Measurements from ENCODE around the gene ITGA5. TPM values are rescaled to one million over a fixed set of nuclear protein-coding genes. Genes with fewer than 3 reads are reported as not detected.

The ITGA5 gene
- total and polyA plus RNA-seq, 12 donors: 31.9 to 154 (median 48.8) TPM

DNA sequence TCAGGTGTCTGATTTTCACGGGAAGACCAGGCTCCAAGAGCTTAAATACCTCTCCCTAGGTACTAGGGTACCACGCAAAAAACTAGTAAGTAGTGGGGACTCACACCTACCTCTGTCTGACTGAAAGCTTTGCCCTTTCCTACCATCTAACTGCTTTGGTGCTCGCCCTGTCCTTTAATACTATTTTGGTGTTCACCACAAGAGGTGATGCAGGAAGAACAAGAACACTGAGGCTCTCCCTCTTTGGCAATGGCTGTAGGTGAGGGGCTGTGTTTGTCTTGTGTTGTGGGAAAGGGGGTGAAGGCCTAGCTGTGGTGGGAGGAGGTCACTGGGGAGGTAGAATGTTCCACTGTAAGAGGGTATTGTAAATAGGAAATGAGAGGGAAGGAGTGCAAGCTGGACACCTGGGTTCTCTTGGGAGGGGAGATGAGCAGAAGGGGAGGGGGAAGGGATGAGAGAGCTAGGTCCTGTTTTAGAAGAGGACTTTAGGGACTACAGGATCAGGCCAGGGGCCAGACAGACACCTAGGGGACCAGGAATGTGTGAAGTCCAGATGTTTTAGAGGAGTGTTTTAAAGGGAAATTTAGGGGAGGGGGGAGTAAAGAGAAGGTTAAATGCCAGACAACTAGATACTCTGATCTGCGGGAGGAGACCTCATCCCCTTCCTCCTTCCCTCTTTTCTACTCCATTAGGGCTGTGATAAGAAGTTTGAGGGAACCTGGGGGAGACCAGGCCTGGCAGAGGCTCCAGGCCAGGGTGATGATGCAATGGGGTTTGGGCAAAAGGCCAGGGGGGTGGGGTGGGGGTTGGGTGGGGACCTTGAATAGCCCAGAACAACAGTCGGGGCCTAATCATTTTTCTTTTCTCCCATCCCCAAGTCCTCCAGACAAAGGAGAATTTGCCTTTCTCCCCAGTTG lies 2.1 kb downstream of the ITGA5 start:
- intact Hi-C loops (cut with DNase I): no loop called here
- ATAC-seq (no peak), DNase-seq (no peak)
- Histone ChIP-seq H3K4me3 (peak overlapping the region in 9 of 10 donors; percentile 62 to 97 (median 94)), H3K4me1 (peaks cover 37 to 86% (median 83%) of the 10 kb centered on the region in 9 donors), H3K36me3 (peaks cover 0 to 13% (median 0%) of the 10 kb centered on the region in 9 donors), H3K9me3 (no peaks in the 10 kb centered on the region), H3K27ac (peak overlapping the region in 9 of 10 donors; percentile 80 to 98 (median 96)), H3K27me3 (no peaks in the 10 kb centered on the region)
- TF ChIP-seq, protein P1, sequence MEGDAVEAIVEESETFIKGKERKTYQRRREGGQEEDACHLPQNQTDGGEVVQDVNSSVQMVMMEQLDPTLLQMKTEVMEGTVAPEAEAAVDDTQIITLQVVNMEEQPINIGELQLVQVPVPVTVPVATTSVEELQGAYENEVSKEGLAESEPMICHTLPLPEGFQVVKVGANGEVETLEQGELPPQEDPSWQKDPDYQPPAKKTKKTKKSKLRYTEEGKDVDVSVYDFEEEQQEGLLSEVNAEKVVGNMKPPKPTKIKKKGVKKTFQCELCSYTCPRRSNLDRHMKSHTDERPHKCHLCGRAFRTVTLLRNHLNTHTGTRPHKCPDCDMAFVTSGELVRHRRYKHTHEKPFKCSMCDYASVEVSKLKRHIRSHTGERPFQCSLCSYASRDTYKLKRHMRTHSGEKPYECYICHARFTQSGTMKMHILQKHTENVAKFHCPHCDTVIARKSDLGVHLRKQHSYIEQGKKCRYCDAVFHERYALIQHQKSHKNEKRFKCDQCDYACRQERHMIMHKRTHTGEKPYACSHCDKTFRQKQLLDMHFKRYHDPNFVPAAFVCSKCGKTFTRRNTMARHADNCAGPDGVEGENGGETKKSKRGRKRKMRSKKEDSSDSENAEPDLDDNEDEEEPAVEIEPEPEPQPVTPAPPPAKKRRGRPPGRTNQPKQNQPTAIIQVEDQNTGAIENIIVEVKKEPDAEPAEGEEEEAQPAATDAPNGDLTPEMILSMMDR (IDR thresholded peaks at IDR 0.05): no peak
- WGBS, 2 donors: 58 to 74% methylated on average over 5 of the region's 5 CpGs

GRCh38 chr12:54415221-54415929 lies 3.7 kb downstream of the ITGA5 start:
- DNase-seq (no peak), ATAC-seq (no peak)
- Histone ChIP-seq H3K4me1 (peaks cover 47 to 86% (median 82%) of the 10 kb centered on the region in 9 donors), H3K9me3 (no peaks in the 10 kb centered on the region), H3K36me3 (peaks cover 0 to 23% (median 0%) of the 10 kb centered on the region in 9 donors), H3K27me3 (no peaks in the 10 kb centered on the region), H3K4me3 (peak overlapping the region in 3 of 10 donors; percentile 7 to 10 (median 9)), H3K27ac (peak overlapping the region in 7 of 10 donors; percentile 13 to 98 (median 95))
- 60 to 75% methylated on average over 4 of the region's 4 CpGs for WGBS, 2 donors
- intact Hi-C loops (cut with DNase I): no loop called here
- TF ChIP-seq, protein P1 (IDR thresholded peaks at IDR 0.05): no peak

DNA sequence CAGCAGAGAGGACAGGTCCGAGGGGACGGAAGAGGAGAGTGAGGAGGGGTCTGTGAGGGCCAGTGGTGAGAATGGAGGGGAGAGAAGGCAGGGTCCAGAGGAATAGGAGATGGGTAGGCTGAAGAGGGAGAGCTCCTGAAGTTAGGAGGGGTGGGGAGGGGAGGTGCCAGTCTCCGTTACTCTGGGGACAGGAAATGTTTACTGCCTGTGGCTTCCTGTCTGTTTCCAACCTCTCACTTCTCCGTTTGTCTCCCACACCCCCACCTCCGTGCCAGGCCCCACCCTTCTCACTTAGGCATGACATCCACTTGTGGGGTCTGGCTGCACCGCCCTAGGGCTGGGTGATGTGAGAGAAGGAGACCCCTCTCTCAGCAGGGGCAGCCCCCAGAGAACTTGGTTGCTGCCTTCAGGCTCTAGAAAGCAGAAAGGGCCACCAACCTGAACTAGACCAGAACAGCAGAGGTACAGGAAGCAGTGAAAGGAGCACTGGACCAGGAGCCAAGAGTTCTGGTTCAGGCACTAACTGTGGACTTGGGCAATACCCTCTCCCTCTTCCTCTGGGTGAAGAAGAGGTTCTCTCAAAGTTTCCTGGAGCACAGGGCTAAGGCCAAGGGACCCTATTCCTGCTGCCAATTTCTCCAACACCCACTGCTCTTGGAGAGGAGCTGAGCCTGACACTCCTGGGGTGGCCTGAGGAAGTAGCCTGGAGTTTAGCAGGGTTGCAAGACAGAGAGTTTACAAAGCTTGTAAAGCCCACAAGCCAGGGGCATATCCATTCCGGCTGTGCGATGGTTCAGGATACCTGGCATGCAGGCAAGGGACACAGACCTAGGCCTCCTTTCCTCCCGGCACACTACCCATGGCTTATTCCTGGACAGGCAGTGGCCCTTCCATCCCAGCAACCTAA lies 5.5 kb downstream of the ITGA5 start:
- DNase-seq (peak; percentile 57 to 60), ATAC-seq (peak; percentile 16 to 57 (median 38))
- Histone ChIP-seq H3K27ac (peak overlapping the region; percentile 57 to 98 (median 84)), H3K27me3 (no peaks in the 10 kb centered on the region), H3K9me3 (no peaks in the 10 kb centered on the region), H3K4me3 (peak overlapping the region in 7 of 10 donors; percentile 8 to 36 (median 19)), H3K36me3 (peaks cover 0 to 42% (median 9%) of the 10 kb centered on the region in 9 donors), H3K4me1 (peaks cover 37 to 90% (median 78%) of the 10 kb centered on the region in 9 donors)
- 50 to 53% methylated on average over 9 of the region's 9 CpGs for WGBS, 2 donors
- TF ChIP-seq, protein P1 (IDR thresholded peaks at IDR 0.05): no peak
- intact Hi-C loops (cut with DNase I): no loop called here

All from heart right ventricle (tissue), 16 donors.